ENCODE data around the gene FDX1. TPM values are rescaled to one million over a fixed set of nuclear protein-coding genes. Genes with fewer than 3 reads are reported as not detected.

The FDX1 gene
- total RNA-seq, 1 donor from 2014 or later, result 26.3 TPM

DNA sequence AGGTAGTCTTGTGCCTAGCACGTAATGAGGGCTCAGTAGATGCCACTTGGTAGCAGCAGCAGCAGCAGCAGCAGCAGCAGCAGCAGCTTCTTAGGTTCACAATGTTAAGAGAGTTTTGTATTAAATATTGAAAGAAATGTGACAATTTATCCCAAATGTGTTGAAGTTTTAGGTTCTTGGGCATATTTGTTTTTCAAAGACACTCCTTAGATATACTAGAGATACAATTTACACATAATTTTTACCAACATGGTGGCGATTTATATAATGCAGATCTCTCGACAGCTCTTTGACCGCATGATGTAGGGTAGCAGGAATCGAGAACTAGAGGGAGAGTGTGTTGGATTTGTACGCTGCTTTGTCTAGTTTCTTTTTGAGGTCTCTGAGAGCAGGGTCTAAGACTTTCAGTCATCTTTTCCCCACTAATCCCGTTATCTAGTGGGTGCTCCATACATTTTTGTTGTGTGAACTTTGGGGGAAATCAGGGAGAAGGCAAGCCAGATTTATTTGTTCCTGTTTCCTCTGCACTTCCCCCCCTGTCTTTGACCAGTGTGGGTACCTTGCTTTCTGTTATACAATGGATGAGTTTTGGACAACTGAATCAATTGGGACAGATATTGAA is 1.4 kb downstream of the FDX1 start:
- Histone ChIP-seq H3K36me3 (no peaks in the 10 kb centered on the region), H3K4me3 (peak overlapping the region; percentile 90), H3K4me1 (peaks cover 64% of the 10 kb centered on the region), H3K9me3 (replicated peaks) (no peaks in the 10 kb centered on the region), H3K27ac (replicated peaks) (peak overlapping the region; percentile 91), H3K27me3 (ENCODE audit: low read depth) (no peaks in the 10 kb centered on the region)
- intact Hi-C loops (cut with micrococcal nuclease), result loop anchor here (5.0 kb wide), 1 partner anchor 229 kb away; no protein-coding TSS in a partner anchor
- no peak for DNase-seq
- TF ChIP-seq, protein P1, sequence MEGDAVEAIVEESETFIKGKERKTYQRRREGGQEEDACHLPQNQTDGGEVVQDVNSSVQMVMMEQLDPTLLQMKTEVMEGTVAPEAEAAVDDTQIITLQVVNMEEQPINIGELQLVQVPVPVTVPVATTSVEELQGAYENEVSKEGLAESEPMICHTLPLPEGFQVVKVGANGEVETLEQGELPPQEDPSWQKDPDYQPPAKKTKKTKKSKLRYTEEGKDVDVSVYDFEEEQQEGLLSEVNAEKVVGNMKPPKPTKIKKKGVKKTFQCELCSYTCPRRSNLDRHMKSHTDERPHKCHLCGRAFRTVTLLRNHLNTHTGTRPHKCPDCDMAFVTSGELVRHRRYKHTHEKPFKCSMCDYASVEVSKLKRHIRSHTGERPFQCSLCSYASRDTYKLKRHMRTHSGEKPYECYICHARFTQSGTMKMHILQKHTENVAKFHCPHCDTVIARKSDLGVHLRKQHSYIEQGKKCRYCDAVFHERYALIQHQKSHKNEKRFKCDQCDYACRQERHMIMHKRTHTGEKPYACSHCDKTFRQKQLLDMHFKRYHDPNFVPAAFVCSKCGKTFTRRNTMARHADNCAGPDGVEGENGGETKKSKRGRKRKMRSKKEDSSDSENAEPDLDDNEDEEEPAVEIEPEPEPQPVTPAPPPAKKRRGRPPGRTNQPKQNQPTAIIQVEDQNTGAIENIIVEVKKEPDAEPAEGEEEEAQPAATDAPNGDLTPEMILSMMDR (IDR thresholded peaks at IDR 0.05; ENCODE audit: borderline replicate concordance), result no peak

DNA sequence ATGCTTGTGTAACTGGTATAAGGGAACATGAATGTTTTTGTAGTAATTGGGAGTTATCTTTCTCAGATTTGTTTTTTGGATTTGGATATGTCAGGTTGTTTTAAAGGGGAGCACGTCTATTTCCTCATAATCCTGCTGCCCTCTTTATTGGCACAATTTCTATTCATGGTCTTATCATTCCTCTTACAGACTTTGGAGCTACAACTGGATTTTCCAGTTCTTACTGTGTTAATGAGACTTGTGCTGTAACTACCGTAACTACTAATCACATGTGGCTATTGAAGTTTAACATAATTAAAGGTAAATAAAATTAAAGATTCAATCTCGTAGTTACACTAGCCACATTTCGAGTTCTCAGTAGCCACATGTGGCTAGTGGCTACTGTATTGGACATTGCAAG is 1.9 kb downstream of the FDX1 start:
- intact Hi-C loops (cut with micrococcal nuclease), result loop anchor here (5.0 kb wide), 1 partner anchor 229 kb away; no protein-coding TSS in a partner anchor
- Histone ChIP-seq H3K9me3 (replicated peaks) (no peaks in the 10 kb centered on the region), H3K27me3 (ENCODE audit: low read depth) (no peaks in the 10 kb centered on the region), H3K27ac (replicated peaks) (no peak overlapping the region), H3K4me3 (peak overlapping the region; percentile 90), H3K4me1 (peaks cover 66% of the 10 kb centered on the region), H3K36me3 (peaks cover 1% of the 10 kb centered on the region)
- TF ChIP-seq, protein P1 (IDR thresholded peaks at IDR 0.05; ENCODE audit: borderline replicate concordance), result no peak
- no peak for DNase-seq

DNA sequence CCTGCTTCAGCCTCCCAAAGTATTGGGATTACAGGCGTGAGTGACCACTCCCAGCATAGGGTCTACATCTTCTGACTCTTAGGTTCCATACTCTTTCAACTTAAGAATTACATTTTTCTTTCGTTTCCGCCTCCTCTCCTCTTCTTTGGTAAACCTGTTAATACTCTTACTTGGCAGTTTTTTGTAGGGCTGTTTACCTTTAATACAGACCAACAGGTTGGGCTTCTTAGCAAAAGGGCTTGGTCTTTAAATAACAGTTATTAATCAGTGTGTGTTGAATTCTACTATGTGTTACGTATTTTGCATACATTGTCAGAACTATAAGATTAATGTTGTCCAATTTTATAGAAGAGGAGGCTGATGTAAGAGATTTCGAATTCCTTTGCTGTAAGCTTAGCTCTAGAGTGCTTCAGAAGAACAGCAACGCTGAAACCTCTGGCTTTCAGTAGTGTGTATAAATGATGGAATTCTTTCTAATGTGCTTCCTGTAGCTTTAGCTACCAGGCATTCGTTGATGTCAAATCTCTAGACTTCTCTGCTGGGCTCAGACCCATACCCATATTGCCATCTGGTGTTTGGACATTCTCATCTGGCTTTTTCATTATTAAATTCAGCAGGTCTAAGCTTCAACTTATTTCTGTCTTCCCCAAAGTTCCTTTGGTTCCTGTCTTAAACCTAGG is 3.1 kb downstream of the FDX1 start:
- no peak overlapping the region for H3K4me3 ChIP-seq
- peaks cover 13% of the 10 kb centered on the region for H3K36me3 ChIP-seq
- H3K9me3 ChIP-seq (replicated peaks), result no peaks in the 10 kb centered on the region
- intact Hi-C loops (cut with micrococcal nuclease), result loop anchor here (5.0 kb wide), 1 partner anchor 231 kb away; no protein-coding TSS in a partner anchor
- TF ChIP-seq, protein P1 (IDR thresholded peaks at IDR 0.05; ENCODE audit: borderline replicate concordance), result no peak
- H3K4me1 ChIP-seq, result peaks cover 66% of the 10 kb centered on the region
- H3K27ac ChIP-seq (replicated peaks), result no peak overlapping the region
- no peak for DNase-seq
- H3K27me3 ChIP-seq (ENCODE audit: low read depth), result no peaks in the 10 kb centered on the region

DNA sequence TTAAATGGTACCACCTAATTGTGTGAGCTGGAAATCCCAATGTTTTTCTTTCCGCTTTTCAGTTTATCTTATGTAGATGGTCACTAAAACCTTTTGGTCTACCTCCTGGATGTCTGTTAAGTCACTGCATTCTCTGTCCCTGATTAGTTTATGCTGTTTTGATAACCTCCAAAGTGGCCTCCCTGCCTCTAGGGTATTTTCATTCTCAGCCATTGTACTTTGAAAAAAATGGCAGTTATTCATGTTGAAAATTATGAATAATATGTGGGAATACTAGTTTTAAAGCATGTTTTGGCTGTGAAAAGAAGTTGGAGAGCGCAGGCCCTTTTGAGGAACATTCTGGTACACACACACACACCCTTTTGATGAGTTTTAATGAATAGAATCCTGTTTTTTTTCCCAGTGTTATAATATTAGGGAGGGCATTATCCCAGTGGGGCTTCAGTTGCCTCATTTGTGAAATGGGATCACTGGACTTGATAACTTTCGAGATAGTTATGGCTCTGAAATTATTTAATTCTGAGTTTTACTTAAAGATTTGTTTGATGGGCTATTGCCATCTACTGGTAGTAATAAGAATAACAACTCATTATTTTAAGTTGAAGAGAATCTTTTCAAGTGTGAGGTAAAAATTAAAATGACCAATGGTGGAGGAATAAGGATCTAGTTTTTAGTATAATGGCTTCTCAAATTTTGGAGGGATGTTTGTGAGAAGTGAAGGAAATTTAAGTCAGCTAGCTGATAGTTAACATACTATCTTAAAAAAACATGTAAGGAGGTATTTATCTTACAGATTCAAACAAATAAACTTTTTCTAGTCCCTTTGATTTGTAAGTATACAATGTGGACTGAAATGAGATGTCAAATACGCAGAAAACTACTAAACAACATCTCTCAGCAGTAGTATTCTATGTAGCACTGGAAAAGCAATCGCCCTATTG is 3.9 kb downstream of the FDX1 start:
- intact Hi-C loops (cut with micrococcal nuclease), result loop anchor here (5.0 kb wide), 1 partner anchor 231 kb away; no protein-coding TSS in a partner anchor
- TF ChIP-seq, protein P1 (IDR thresholded peaks at IDR 0.05; ENCODE audit: borderline replicate concordance), result peak; percentile 76
- no peak overlapping the region for H3K27ac ChIP-seq (replicated peaks)
- peaks cover 66% of the 10 kb centered on the region for H3K4me1 ChIP-seq
- H3K4me3 ChIP-seq, result no peak overlapping the region
- H3K27me3 ChIP-seq (ENCODE audit: low read depth), result no peaks in the 10 kb centered on the region
- DNase-seq, result no peak
- H3K36me3 ChIP-seq, result peaks cover 18% of the 10 kb centered on the region
- H3K9me3 ChIP-seq (replicated peaks), result no peaks in the 10 kb centered on the region

Data from left ventricle myocardium inferior (tissue), 1 donor.